ENCODE data around the gene ACY1.

The ACY1 gene

GRCh38 chr3:52005571-52005986, 22.2 kb downstream of the ACY1 start:
- DNase-seq (ENCODE audit: low read depth), result no peak

GRCh38 chr3:52006017-52006819, 22.9 kb downstream of the ACY1 start:
- no peak for DNase-seq (ENCODE audit: low read depth)

GRCh38 chr3:52006820-52007133, 23.4 kb downstream of the ACY1 start:
- DNase-seq (ENCODE audit: low read depth), result no peak

- no peak for DNase-seq (ENCODE audit: low read depth)
These were observed 24.0 kb downstream of the ACY1 start for GRCh38 chr3:52007291-52007690.

- no peak for DNase-seq (ENCODE audit: low read depth)
These were observed 27.1 kb downstream of the ACY1 start for GRCh38 chr3:52010431-52010830.

- DNase-seq (ENCODE audit: low read depth), result no peak
These were observed 29.4 kb downstream of the ACY1 start for GRCh38 chr3:52012699-52013098.

- no peak for DNase-seq (ENCODE audit: low read depth)
These were observed 30.7 kb downstream of the ACY1 start for GRCh38 chr3:52013802-52014598.

GRCh38 chr3:52014613-52015012, 31.3 kb downstream of the ACY1 start:
- DNase-seq (ENCODE audit: low read depth), result no peak

GRCh38 chr3:52015438-52016228, 32.3 kb downstream of the ACY1 start:
- DNase-seq (ENCODE audit: low read depth), result no peak

- no peak for DNase-seq (ENCODE audit: low read depth)
These were observed 34.3 kb downstream of the ACY1 start for GRCh38 chr3:52017586-52017985.

- DNase-seq (ENCODE audit: low read depth), result no peak
These were observed 35.1 kb downstream of the ACY1 start for GRCh38 chr3:52018319-52019000.

- DNase-seq (ENCODE audit: low read depth), result no peak
These were observed 36.2 kb downstream of the ACY1 start for GRCh38 chr3:52019352-52020080.

GRCh38 chr3:52020796-52021195, 37.5 kb downstream of the ACY1 start:
- no peak for DNase-seq (ENCODE audit: low read depth)

GRCh38 chr3:52021489-52022268, 38.3 kb downstream of the ACY1 start:
- no peak for DNase-seq (ENCODE audit: low read depth)

- no peak for DNase-seq (ENCODE audit: low read depth)
These were observed 39.2 kb downstream of the ACY1 start for GRCh38 chr3:52022323-52023100.

GRCh38 chr3:52023101-52023770, 39.9 kb downstream of the ACY1 start:
- DNase-seq (ENCODE audit: low read depth), result no peak

GRCh38 chr3:52023860-52024764, 40.8 kb downstream of the ACY1 start:
- DNase-seq (ENCODE audit: low read depth), result no peak

- DNase-seq (ENCODE audit: low read depth), result no peak
These were observed 41.6 kb downstream of the ACY1 start for GRCh38 chr3:52024765-52025452.
